Ovary (tissue), 9 donors: Measurements from ENCODE around the gene HIPK4. TPM values are rescaled to one million over a fixed set of nuclear protein-coding genes. Genes with fewer than 3 reads are reported as not detected.

Experiments
- DNase-seq, 5 donors: peaks; one replicate each; pipeline ENCODE4 v3.0.0-alpha.2; 2019 to 2020
- H3K27ac ChIP-seq, 2 donors: fragments of 200-600 bp; one replicate each; pipeline versions ENCODE4 v1.5.1 to v1.8.0; 2019 to 2022
- H3K27me3 ChIP-seq: fragments of 200-600 bp; one replicate; pipeline ENCODE4 v1.8.0; 2022
- H3K36me3 ChIP-seq: fragments of 200-600 bp; sonication (generic); one replicate; pipeline ENCODE4 v1.5.1; 2019
- H3K4me1 ChIP-seq: one replicate; pipeline ENCODE4 v1.8.1; 2013; ENCODE audit warnings: mild to moderate bottlenecking, moderate library complexity; ENCODE audit not compliant: insufficient read depth
- H3K4me3 ChIP-seq: fragments of 200-600 bp; sonication (generic); one replicate; pipeline ENCODE4 v1.5.1; 2017
- H3K9me3 ChIP-seq, 2 donors: fragments of 200-600 bp in 1 of 2; sonication (generic) in 1 of 2; one replicate each; pipeline versions ENCODE4 v1.5.1 to v1.8.1; 2013 to 2019; ENCODE audit warnings: mild to moderate bottlenecking in 1 of 2, moderate library complexity in 1 of 2
- EP300 ChIP-seq: sonication (generic); formaldehyde crosslinking; IDR thresholded peaks from one replicate; pipeline ENCODE4 v1.6.1; 2017; ENCODE audit warnings: antibody characterized with exemption
- POLR2A ChIP-seq: fragments of 450-650 bp; IDR thresholded peaks from one replicate; pipeline ENCODE4 v1.6.1; 2017; ENCODE audit warnings: antibody characterized with exemption, mild to moderate bottlenecking, moderate library complexity
- WGBS, 3 donors: extraction: QIAGEN DNeasy Blood & Tissue Kit in 1 of 3; methylation state at CpG; one replicate each; pipeline versions ENCODE4 v1.1.5 to v1.1.7; 2013 to 2017; 5-methylcytosine and 5-hydroxymethylcytosine counted together
- intact Hi-C, 4 donors: fragments of 100-400 bp; cut with DNase I; formaldehyde crosslinking; loops; one replicate each; pipeline versions ENCODE4 v1.11.0 to v1.15.1; 2022 to 2023
- polyA plus RNA-seq, 2 donors: library from polyadenylated mRNA; stranded (reverse); fragments of 200-250 nt in 1 of 2; fragments of 350-450 nt in 1 of 2; fragmentation: Illumina TruSeq in 1 of 2; extraction: RNeasy Lipid Tissue Mini Kit (QIAGEN cat#74804) in 1 of 2; gene quantifications; one replicate each; pipeline ENCODE4 v1.2.3, GENCODE V29; 2013 to 2014
- total RNA-seq, 7 donors: library from RNA; depleted of rRNA in 2 of 7; stranded (reverse); fragments of >200 nt in 2 of 7; fragmentation: NEBNext Ultra II Directional in 3 of 7; extraction: Animal tissue kit (Norgen Biotek cat#: 25700) in 3 of 7; gene quantifications; one replicate each; pipeline versions ENCODE4 v1.1.0 to v1.2.4, GENCODE V29; 2016 to 2023
- TF ChIP-seq, protein P1 (sequence below), 3 donors: fragments of 450-650 bp in 2 of 3; fragments of 200-600 bp in 1 of 3; IDR thresholded peaks; one replicate each; pipeline versions ENCODE4 v1.5.1 to v1.8.0; 2016 to 2022; ENCODE audit warnings: antibody characterized with exemption in 3 of 3, mild to moderate bottlenecking in 1 of 3
- donor health status: DM: no; HTN: no; CAD: no; lungs with moderate emphysema.
- donor health status: DM: no; HTN: no; CAD: no.
- donor health status: Bipolar disorder and iron deficiency.
- donor health status: DM: yes; HTN: yes; CAD: no.
- donor health status: DM: no; HTN: no; CAD: no.
- donor health status: DM: yes; HTN: yes; CAD: no.

Gene HIPK4
- total and polyA plus RNA-seq, 9 donors: 0.11 to 0.35 (median 0.13) TPM; not detected in 4

DNA sequence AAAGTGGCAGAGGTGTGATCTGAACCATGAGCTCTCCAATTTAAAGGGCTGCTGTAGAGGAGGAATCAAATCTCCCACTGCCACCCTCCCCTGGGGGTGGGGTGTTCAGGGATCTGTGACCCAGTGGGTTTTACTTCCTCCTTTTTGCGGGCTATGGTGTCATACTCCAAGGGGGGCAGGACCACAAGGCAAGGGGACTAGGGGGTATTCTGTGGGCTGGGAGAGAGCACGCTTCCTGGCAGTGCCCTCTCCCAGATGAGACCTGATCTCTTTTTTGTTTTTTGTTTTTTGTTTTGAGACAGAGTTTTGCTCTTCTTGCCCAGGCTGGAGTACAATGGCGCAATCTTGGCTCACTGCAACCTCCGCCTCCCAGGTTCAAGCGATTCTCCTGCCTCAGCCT is 31.2 kb downstream of the HIPK4 start:
- 91 to 98% (median 93%) methylated on average over 5 of the region's 5 CpGs for WGBS, 3 donors
- TF ChIP-seq POLR2A: no peak
- TF ChIP-seq, protein P1, sequence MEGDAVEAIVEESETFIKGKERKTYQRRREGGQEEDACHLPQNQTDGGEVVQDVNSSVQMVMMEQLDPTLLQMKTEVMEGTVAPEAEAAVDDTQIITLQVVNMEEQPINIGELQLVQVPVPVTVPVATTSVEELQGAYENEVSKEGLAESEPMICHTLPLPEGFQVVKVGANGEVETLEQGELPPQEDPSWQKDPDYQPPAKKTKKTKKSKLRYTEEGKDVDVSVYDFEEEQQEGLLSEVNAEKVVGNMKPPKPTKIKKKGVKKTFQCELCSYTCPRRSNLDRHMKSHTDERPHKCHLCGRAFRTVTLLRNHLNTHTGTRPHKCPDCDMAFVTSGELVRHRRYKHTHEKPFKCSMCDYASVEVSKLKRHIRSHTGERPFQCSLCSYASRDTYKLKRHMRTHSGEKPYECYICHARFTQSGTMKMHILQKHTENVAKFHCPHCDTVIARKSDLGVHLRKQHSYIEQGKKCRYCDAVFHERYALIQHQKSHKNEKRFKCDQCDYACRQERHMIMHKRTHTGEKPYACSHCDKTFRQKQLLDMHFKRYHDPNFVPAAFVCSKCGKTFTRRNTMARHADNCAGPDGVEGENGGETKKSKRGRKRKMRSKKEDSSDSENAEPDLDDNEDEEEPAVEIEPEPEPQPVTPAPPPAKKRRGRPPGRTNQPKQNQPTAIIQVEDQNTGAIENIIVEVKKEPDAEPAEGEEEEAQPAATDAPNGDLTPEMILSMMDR (IDR thresholded peaks at IDR 0.05): no peak
- no peak for TF ChIP-seq EP300
- Histone ChIP-seq H3K4me3 (no peak overlapping the region), H3K27me3 (no peaks in the 10 kb centered on the region), H3K36me3 (no peaks in the 10 kb centered on the region), H3K27ac (no peak overlapping the region), H3K9me3 (no peaks in the 10 kb centered on the region), H3K4me1 (no peaks in the 10 kb centered on the region)
- intact Hi-C loops: no loop called here
- DNase-seq: no peak

DNA sequence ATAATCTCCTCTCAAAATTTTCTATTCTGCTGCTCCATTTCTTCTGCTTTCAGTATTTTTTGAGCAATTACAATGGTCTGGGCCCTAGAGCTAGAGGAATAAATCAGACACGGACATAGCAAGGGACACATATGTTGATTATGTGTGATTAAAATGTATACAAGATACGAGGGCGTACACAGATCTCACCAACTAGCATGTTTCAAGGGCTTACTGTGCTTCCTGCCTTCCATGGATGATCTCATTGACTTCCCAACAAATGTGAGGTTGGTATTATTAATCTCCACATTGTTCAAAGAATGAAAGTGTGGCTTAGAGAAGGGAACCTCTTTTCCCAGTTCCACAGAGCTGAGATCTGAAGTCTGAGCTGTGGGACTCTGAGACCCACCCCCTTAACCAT is 32.3 kb downstream of the HIPK4 start:
- Histone ChIP-seq H3K4me1 (no peaks in the 10 kb centered on the region), H3K4me3 (no peak overlapping the region), H3K36me3 (no peaks in the 10 kb centered on the region), H3K9me3 (no peaks in the 10 kb centered on the region), H3K27me3 (no peaks in the 10 kb centered on the region), H3K27ac (no peak overlapping the region)
- DNase-seq: no peak
- WGBS, 3 donors: 78 to 83% (median 80%) methylated on average over 3 of the region's 3 CpGs
- intact Hi-C loops: no loop called here
- TF ChIP-seq EP300 (no peak), POLR2A (no peak)
- TF ChIP-seq, protein P1 (IDR thresholded peaks at IDR 0.05): no peak

DNA sequence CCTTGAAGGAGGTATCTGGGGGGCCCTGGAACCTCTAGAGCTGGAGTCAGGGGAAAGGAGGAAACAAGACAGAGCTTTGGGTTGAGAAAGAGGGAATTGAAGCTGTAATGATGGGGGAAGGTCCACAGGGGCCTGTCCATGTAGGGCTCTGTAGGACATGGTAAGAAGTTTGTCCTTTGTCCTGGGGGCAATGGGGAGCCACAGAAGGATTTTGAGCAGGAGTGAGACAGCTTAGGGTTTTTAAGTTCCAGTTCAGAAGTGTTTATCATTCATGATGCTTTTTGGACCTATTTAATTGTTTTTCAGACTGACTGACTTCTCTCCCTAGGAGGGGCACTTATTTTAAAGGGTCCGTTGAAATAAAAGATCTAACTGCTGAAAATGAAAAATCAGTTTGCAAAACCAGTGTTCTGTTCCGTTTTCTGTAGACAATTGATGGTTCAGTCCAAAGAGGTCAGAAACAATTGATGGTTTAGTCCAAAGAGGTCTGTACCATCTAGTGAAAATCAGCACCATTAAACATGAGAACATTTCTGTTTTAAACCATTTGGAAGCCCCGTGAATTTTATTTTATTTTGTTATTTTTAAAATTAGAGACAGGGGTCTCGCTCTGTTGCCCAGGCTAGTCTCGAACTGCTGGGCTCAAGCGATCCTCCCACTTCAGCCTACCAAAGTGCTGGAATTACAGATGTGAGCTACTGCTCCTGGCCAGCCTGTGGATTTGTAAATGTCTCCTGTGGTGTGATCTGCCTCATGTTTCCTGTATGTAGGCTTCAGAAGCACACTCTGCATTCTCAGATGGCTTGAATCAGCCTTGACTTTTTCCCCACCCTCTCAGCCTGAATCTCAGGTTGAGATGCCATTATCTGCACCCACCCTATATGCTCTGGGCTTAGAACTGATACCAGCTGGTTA is 33.0 kb downstream of the HIPK4 start:
- 79 to 82% (median 80%) methylated on average over 6 of the region's 6 CpGs for WGBS, 3 donors
- intact Hi-C loops: no loop called here
- Histone ChIP-seq H3K4me3 (no peak overlapping the region), H3K9me3 (no peaks in the 10 kb centered on the region), H3K27me3 (no peaks in the 10 kb centered on the region), H3K36me3 (no peaks in the 10 kb centered on the region), H3K4me1 (no peaks in the 10 kb centered on the region), H3K27ac (no peak overlapping the region)
- DNase-seq: no peak
- TF ChIP-seq, protein P1 (IDR thresholded peaks at IDR 0.05): no peak
- TF ChIP-seq EP300: no peak
- TF ChIP-seq POLR2A: no peak

DNA sequence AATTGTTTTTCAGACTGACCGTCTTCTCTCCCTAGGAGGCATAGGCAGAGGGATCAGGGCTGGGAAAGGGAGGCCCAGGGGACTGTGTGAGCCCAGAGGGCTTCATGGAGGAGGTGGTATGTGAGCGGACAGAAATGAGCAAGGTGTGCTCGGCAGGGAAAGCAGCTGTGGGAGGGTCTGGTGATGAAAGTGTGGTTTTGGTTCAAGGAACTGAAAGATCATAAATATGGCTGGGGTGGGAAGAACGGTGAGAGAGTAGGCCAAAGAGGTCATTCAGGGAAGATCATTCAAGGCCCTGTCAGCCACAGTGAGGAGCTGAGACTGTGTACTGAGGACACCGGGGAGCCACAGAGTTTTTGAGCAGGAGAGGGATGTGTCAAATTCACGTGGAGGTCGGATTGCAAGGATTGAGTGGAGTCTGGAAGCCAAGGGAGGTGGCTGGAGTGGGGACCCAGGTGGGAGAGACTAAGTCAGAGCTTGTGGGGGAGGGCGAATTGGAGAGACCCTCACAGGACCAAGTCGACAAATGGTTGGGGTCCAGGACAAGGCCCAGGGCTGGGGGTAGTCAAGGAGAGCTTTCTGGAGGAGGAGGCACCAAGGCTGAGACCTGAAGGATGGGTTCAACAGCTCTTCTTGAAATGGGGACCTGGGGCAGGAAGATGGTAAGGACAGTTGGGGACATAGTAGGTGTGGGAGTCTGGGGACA is 33.9 kb downstream of the HIPK4 start:
- TF ChIP-seq, protein P1 (IDR thresholded peaks at IDR 0.05): no peak
- TF ChIP-seq POLR2A (no peak), EP300 (no peak)
- WGBS, 3 donors: 70 to 73% (median 71%) methylated on average over 9 of the region's 9 CpGs
- no peak overlapping the region for H3K4me3 ChIP-seq
- intact Hi-C loops: no loop called here
- no peaks in the 10 kb centered on the region for H3K4me1 ChIP-seq
- H3K9me3 ChIP-seq: no peaks in the 10 kb centered on the region
- H3K27ac ChIP-seq: no peak overlapping the region
- H3K36me3 ChIP-seq: no peaks in the 10 kb centered on the region
- H3K27me3 ChIP-seq: no peaks in the 10 kb centered on the region
- DNase-seq: no peak
